ENCODE measurements around the gene CYSTM1.

The CYSTM1 gene

DNA sequence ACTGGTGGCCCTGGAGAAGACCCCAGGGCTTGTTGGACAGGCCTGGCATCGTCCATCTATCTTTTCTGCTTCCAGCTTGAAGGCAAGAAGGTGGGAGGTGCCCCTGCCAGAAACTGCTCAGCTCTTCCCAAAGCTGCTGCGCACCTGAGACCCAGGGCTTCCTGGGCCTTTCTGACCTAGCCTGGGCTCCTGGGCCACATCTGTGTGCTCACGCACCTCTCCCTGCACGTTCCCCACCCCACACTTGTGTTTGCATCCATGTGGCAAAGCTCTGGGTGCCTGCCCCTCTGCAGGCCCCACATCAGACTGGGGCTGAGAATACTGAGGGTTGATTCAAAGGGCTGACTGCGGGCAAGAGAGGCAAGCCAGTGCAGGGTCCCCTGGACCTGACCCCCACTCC is 64.5 kb downstream of the CYSTM1 start:
- ChIA-PET POLR2A (ENCODE audit: low non-redundant PET) (interaction anchor here (0.6 kb wide), 1 partner anchor 107 kb away, joined by 3 read pairs; the partner anchor contains the start of gene HBEGF), CTCF (interaction anchor here (0.6 to 1.4 kb wide), 4 partner anchors 18 to 164 kb away, joined by 4 to 7 read pairs (median 4); no protein-coding TSS in a partner anchor)
- peak overlapping the region; percentile 87 for H3K27ac ChIP-seq
- DNase-seq (ENCODE audit: low spot score) = no peak
- TF ChIP-seq, protein P1, sequence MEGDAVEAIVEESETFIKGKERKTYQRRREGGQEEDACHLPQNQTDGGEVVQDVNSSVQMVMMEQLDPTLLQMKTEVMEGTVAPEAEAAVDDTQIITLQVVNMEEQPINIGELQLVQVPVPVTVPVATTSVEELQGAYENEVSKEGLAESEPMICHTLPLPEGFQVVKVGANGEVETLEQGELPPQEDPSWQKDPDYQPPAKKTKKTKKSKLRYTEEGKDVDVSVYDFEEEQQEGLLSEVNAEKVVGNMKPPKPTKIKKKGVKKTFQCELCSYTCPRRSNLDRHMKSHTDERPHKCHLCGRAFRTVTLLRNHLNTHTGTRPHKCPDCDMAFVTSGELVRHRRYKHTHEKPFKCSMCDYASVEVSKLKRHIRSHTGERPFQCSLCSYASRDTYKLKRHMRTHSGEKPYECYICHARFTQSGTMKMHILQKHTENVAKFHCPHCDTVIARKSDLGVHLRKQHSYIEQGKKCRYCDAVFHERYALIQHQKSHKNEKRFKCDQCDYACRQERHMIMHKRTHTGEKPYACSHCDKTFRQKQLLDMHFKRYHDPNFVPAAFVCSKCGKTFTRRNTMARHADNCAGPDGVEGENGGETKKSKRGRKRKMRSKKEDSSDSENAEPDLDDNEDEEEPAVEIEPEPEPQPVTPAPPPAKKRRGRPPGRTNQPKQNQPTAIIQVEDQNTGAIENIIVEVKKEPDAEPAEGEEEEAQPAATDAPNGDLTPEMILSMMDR (conservative IDR thresholded peaks at IDR 0.05; ENCODE audit: low read depth) = no peak

DNA sequence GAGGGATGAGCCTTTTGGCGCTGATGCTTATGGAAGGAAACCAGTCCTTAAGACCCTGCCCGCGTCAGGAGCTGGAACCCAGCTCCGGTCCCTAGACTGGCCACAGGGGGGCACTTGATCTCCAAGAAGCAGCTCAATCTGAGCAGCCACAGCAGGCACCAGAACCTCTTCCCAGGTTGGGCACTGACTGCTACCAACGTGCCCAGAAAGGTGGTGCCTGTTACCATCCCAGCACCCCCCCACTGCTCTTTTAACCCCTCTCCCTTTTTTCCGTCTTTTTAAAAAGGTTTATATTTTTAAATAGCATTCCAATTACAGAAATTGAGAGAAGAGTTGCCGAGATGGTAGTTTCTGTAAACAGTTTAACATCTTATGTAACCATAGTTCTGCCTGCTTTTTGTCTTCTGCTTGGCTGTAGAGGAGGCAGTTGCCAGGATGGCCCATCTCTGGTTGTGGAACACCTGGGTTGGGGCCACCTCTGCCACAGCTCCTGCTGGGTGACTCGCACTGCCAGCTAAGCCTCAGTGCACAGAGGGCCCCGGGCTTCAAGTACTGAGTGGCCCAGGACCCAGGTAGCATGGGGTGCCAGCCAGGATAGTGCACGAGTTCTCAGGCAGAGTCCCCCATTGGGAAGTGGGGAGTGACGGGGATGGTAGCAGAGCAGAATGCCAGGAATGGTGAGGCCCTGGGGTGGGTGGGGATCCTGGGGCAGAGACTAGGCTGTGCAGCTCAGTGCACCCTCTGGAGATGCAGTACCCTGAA is 65.1 kb downstream of the CYSTM1 start:
- POLR2A ChIA-PET (ENCODE audit: low non-redundant PET) = interaction anchor here (0.6 kb wide), 1 partner anchor 106 kb away, joined by 3 read pairs; the partner anchor contains the start of gene HBEGF
- CTCF ChIA-PET = interaction anchor here (0.6 to 1.4 kb wide), 8 partner anchors 19 to 1775 kb away, joined by 3 to 6 read pairs (median 4); partner anchors contain the start of gene HBEGF
- no peak for DNase-seq (ENCODE audit: low spot score)
- TF ChIP-seq, protein P1 (conservative IDR thresholded peaks at IDR 0.05; ENCODE audit: low read depth) = peak; percentile 28
- peak overlapping the region; percentile 87 for H3K27ac ChIP-seq

DNA sequence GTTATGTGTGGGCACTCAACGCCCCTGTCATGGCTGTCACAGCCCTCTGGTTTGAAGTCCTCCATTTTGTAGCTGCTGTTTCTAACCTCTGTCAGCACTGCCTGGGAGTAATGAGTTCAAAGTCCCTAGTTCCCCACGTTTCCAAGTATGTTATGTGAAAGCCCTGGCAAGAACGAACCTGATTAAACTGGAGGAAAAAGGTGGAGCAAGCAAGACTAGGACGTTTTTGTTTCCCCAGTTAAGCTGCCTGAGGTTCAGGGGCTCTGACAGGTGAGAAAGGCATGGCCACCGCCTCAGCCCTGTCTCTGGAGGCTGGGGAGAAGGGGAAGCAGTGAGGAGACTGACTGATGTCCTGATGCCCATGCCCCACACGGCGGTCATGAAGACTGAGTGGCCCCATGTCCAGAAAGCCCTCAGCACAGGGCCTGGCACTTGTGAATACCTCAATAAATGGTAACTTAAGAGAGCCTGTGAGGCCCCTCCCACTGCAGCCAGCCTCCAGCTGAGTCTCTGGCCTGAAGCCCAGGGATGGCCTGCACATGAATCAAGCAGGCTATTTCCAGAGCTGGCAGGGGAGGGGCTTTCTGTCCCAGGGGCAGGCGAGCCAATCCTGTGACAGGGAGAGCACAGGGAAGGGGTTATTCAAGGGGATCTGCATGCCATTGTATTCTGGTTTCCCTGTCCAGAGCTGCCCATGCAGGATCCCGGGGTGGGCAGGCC is 66.2 kb downstream of the CYSTM1 start:
- peak overlapping the region; percentile 87 for H3K27ac ChIP-seq
- ChIA-PET POLR2A (ENCODE audit: low non-redundant PET) (interaction anchor here (0.6 kb wide), 1 partner anchor 62 kb away, joined by 3 read pairs; the partner anchor contains the start of gene PFDN1), CTCF (interaction anchor here (0.6 to 5.3 kb wide), 7 partner anchors 72 to 1774 kb away, joined by 3 to 61 read pairs (median 6); partner anchors contain the start of gene HBEGF)
- peak; percentile 95 for DNase-seq (ENCODE audit: low spot score)
- TF ChIP-seq, protein P1 (conservative IDR thresholded peaks at IDR 0.05; ENCODE audit: low read depth) = no peak

DNA sequence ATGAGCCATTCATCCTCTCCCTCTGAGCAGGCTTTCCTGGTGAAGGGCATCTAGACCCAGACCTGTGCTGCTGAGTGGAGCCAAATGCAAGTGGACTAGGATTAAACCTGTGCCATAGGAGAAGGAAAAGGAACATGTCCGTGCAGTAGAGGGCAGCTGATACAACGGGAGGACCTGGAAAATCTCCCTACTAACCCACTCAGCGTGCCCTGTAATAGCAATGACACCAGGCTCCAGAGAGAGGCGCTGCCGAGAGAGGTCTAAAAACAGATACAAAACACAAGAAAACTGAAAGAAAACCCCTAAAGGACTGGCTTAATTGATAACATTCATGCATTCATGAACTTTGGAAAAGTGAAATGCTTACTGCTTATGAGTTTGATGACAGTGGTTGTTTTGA is 67.1 kb downstream of the CYSTM1 start:
- TF ChIP-seq, protein P1 (conservative IDR thresholded peaks at IDR 0.05; ENCODE audit: low read depth) = no peak
- POLR2A ChIA-PET (ENCODE audit: low non-redundant PET) = no interaction called here

DNA sequence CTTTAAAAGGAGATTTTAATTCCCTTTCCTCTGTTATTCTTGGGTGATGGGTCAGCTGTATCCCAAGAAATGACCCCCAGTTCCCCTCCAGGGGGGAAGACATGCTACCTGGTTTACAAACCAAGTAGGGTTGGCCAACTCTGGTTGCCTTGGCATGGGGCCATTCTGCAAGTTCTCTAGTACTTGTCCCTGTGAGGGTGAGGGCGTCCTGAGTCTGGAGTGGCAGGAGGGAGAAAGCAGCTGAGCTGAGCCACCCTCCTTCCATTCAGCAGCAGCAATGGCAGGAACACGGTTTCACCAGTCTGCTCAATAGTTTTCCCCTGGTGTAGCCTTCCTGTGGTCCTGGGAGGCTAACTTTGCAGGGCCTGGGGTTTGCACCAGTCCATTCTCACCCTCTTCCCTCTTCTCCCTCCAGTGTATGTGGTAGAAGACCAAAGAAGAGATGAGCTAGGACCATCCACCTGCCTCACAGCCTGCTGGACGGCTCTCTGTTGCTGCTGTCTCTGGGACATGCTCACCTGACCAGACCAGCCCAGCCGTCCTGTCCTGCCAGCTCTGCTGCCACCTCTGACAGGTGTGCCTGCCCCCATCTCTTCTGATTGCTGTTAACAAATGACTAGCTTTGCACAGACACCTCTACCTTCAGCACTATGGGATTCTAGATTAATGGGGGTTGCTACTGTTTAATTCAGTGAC is 68.0 kb downstream of the CYSTM1 start:
- TF ChIP-seq, protein P1 (conservative IDR thresholded peaks at IDR 0.05; ENCODE audit: low read depth) = no peak
- CTCF ChIA-PET = interaction anchor here (0.6 to 5.3 kb wide), 8 partner anchors 9 to 130 kb away, joined by 3 to 61 read pairs (median 8); partner anchors contain the start of gene HBEGF
- POLR2A ChIA-PET (ENCODE audit: low non-redundant PET) = interaction anchor here (1.9 kb wide), 1 partner anchor 103 kb away, joined by 17 read pairs; the partner anchor contains the start of gene HBEGF
- no peak for DNase-seq (ENCODE audit: low spot score)
- H3K27ac ChIP-seq = peak overlapping the region; percentile 87

More for the DNA sequence above, 67.1 kb downstream of the CYSTM1 start:
- peak overlapping the region; percentile 87 for H3K27ac ChIP-seq
- CTCF ChIA-PET = interaction anchor here (0.5 to 5.3 kb wide), 5 partner anchors 26 to 117 kb away, joined by 3 to 61 read pairs (median 44); partner anchors contain the start of gene HBEGF
- no peak for DNase-seq (ENCODE audit: low spot score)
